Keratinocyte (primary cell): Measurements from ENCODE around the gene PCDH9. TPM values are rescaled to one million over a fixed set of nuclear protein-coding genes. Genes with fewer than 3 reads are reported as not detected.

ENCODE experiments used
- DNase-seq: peaks from one replicate; pipeline ENCODE4 v3.0.0-alpha.2; 2011; ENCODE audit warnings: low read depth, missing footprints, low spot score
- FAIRE-seq: peaks from 2 replicates; lab custom pipeline; 2011; peaks lifted over from hg19 to GRCh38; lab: Jason Lieb, UNC
- H2AFZ ChIP-seq: 2 replicates; pipeline ENCODE4 v1.6.0; 2012; ENCODE audit warnings: low read length, control low read depth, inconsistent platforms; ENCODE audit not compliant: control insufficient read depth
- H3K27ac ChIP-seq: 2 replicates; pipeline ENCODE4 v1.5.1; 2011; ENCODE audit warnings: low read length; ENCODE audit not compliant: control insufficient read depth, insufficient read depth
- H3K27me3 ChIP-seq: 3 replicates; pipeline ENCODE4 v1.6.0; 2011; ENCODE audit warnings: low read length; ENCODE audit not compliant: control insufficient read depth, insufficient read depth; ENCODE audit errors: extremely low read depth
- H3K36me3 ChIP-seq, 2 experiments: 2 replicates in 1 of 2; 3 replicates in 1 of 2; pipeline ENCODE4 v1.5.1; 2011; ENCODE audit warnings: low read length in 2 of 2, mild to moderate bottlenecking in 1 of 2; ENCODE audit not compliant: control insufficient read depth in 2 of 2, insufficient read depth in 2 of 2; ENCODE audit errors: extremely low read depth in 1 of 2
- H3K4me1 ChIP-seq: 3 replicates; pipeline ENCODE4 v1.5.1; 2011; ENCODE audit warnings: low read length; ENCODE audit not compliant: control insufficient read depth, insufficient read depth; ENCODE audit errors: extremely low read depth
- H3K4me2 ChIP-seq: 3 replicates; pipeline ENCODE4 v1.6.0; 2011; ENCODE audit warnings: low read depth, low read length; ENCODE audit not compliant: control insufficient read depth, insufficient read depth; ENCODE audit errors: extremely low read depth
- H3K4me3 ChIP-seq, 3 experiments: fragments of 200-600 bp in 1 of 3; sonication (generic) in 1 of 3; 2 replicates in 2 of 3; 3 replicates in 1 of 3; pipeline ENCODE4 v1.5.1; 2011 to 2016; ENCODE audit warnings: low read length in 3 of 3, mild to moderate bottlenecking in 3 of 3, control low read depth in 2 of 3, inconsistent platforms in 1 of 3, low read depth in 1 of 3, mixed read lengths in 1 of 3, mixed run types in 1 of 3, moderate library complexity in 1 of 3; ENCODE audit not compliant: control insufficient read depth in 2 of 3, insufficient read depth in 2 of 3; ENCODE audit errors: extremely low read depth in 1 of 3
- H3K79me2 ChIP-seq: 2 replicates; pipeline ENCODE4 v1.6.0; 2012; ENCODE audit warnings: low read length; ENCODE audit not compliant: control insufficient read depth, insufficient read depth
- H3K9ac ChIP-seq: 3 replicates; pipeline ENCODE4 v1.6.0; 2011; ENCODE audit warnings: low read length; ENCODE audit not compliant: control insufficient read depth, insufficient read depth; ENCODE audit errors: extremely low read depth
- H3K9me1 ChIP-seq: 3 replicates; pipeline ENCODE4 v1.6.0; 2011; ENCODE audit warnings: low read length; ENCODE audit not compliant: control insufficient read depth, insufficient read depth; ENCODE audit errors: extremely low read depth
- H3K9me3 ChIP-seq: 2 replicates; pipeline ENCODE4 v1.5.1; 2012; ENCODE audit warnings: low read depth, low read length; ENCODE audit not compliant: control insufficient read depth
- H4K20me1 ChIP-seq: 3 replicates; pipeline ENCODE4 v1.6.0; 2011; ENCODE audit warnings: low read length; ENCODE audit not compliant: control insufficient read depth, insufficient read depth; ENCODE audit errors: extremely low read depth
- CTCF ChIP-seq, 3 experiments: IDR thresholded peaks in 1 of 3; conservative IDR thresholded peaks in 1 of 3; optimal IDR thresholded peaks in 1 of 3; 2 replicates in 2 of 3; 3 replicates in 1 of 3; pipeline versions ENCODE3 to v1.5.1; 2011; ENCODE audit warnings: low read length in 3 of 3, mild to moderate bottlenecking in 3 of 3, moderate library complexity in 2 of 3, control low read depth in 1 of 3, inconsistent platforms in 1 of 3; ENCODE audit not compliant: insufficient read depth in 2 of 3; ENCODE audit errors: extremely low read depth in 1 of 3
- EZH2 ChIP-seq: IDR thresholded peaks from one replicate; pipeline ENCODE4 v1.6.1; 2012; ENCODE audit warnings: inconsistent platforms, mild to moderate bottlenecking, low read length, moderate library complexity
- dilution Hi-C: fragments of 300-500 bp; cut with MboI; formaldehyde crosslinking; loops from one replicate; pipeline ENCODE4 v1.7.0; 2020; ENCODE audit warnings: low sequenced_read_pairs; ENCODE audit not compliant: extremely low pct_ligation_motif_present
- polyA plus RNA-seq, 5 experiments: library from polyadenylated mRNA; depleted of rRNA in 3 of 5; stranded (reverse) in 3 of 5; stranded (forward) in 1 of 5; unstranded in 1 of 5; fragments of >200 nt; gene quantifications; 1 replicate in 1 of 5; 2 replicates in 3 of 5; 3 replicates in 1 of 5; pipeline versions ENCODE4 v1.2.1 to v1.2.3, GENCODE V29; 2011 to 2012; ENCODE audit warnings: missing spikeins in 2 of 5, low read depth in 1 of 5, low replicate concordance in 1 of 5

The PCDH9 gene
- polyA plus RNA-seq, 1 donor (not counting 4 experiments of a cell fraction or from before 2014, with no cell fraction given): 0.21 TPM

- no peak overlapping the region for H2AFZ ChIP-seq
- no peak overlapping the region for H3K4me3 ChIP-seq
Observed at GRCh38 chr13:66864627-66865026, 365.5 kb downstream of the PCDH9 start.

GRCh38 chr13:66860878-66861417 lies 369.2 kb downstream of the PCDH9 start:
- H3K9ac ChIP-seq: no peak overlapping the region
- FAIRE-seq (no peak), DNase-seq (no peak)
- dilution Hi-C loops: no loop called here
- no peaks in the 10 kb centered on the region for H3K9me3 ChIP-seq
- H3K36me3 ChIP-seq: no peaks in the 10 kb centered on the region
- H3K79me2 ChIP-seq: no peaks in the 10 kb centered on the region
- no peak overlapping the region for H2AFZ ChIP-seq
- no peak overlapping the region for H3K4me3 ChIP-seq
- no peaks in the 10 kb centered on the region for H3K4me1 ChIP-seq
- no peaks in the 10 kb centered on the region for H4K20me1 ChIP-seq
- no peaks in the 10 kb centered on the region for H3K27me3 ChIP-seq
- no peak for TF ChIP-seq EZH2
- no peak for TF ChIP-seq CTCF (optimal IDR thresholded peaks at IDR 0.05 in 1 of 3, IDR thresholded peaks at IDR 0.05 in 1 of 3, conservative IDR thresholded peaks at IDR 0.05 in 1 of 3; ENCODE audit: extremely low read depth in 1 of 3, insufficient read depth in 2 of 3, low read length in 3 of 3)
- H3K4me2 ChIP-seq: no peak overlapping the region
- H3K9me1 ChIP-seq: no peaks in the 10 kb centered on the region
- no peak overlapping the region for H3K27ac ChIP-seq

More at GRCh38 chr13:66864627-66865026, 365.5 kb downstream of the PCDH9 start:
- dilution Hi-C loops: no loop called here
- no peaks in the 10 kb centered on the region for H4K20me1 ChIP-seq
- H3K9me1 ChIP-seq: no peaks in the 10 kb centered on the region
- H3K4me1 ChIP-seq: no peaks in the 10 kb centered on the region
- H3K27ac ChIP-seq: no peak overlapping the region
- H3K4me2 ChIP-seq: no peak overlapping the region
- H3K9me3 ChIP-seq: no peaks in the 10 kb centered on the region
- TF ChIP-seq EZH2 (no peak), CTCF (optimal IDR thresholded peaks at IDR 0.05 in 1 of 3, IDR thresholded peaks at IDR 0.05 in 1 of 3, conservative IDR thresholded peaks at IDR 0.05 in 1 of 3; ENCODE audit: extremely low read depth in 1 of 3, insufficient read depth in 2 of 3, low read length in 3 of 3) (no peak)
- FAIRE-seq (no peak), DNase-seq (no peak)
- H3K79me2 ChIP-seq: no peaks in the 10 kb centered on the region
- no peak overlapping the region for H3K9ac ChIP-seq
- no peaks in the 10 kb centered on the region for H3K36me3 ChIP-seq
- H3K27me3 ChIP-seq: no peaks in the 10 kb centered on the region
